ENCODE results near the gene BICC1. TPM values are rescaled to one million over a fixed set of nuclear protein-coding genes. Genes with fewer than 3 reads are reported as not detected.

The BICC1 gene
- total and polyA plus RNA-seq, 8 donors: 0.29 to 25.0 (median 4.5) TPM

DNA sequence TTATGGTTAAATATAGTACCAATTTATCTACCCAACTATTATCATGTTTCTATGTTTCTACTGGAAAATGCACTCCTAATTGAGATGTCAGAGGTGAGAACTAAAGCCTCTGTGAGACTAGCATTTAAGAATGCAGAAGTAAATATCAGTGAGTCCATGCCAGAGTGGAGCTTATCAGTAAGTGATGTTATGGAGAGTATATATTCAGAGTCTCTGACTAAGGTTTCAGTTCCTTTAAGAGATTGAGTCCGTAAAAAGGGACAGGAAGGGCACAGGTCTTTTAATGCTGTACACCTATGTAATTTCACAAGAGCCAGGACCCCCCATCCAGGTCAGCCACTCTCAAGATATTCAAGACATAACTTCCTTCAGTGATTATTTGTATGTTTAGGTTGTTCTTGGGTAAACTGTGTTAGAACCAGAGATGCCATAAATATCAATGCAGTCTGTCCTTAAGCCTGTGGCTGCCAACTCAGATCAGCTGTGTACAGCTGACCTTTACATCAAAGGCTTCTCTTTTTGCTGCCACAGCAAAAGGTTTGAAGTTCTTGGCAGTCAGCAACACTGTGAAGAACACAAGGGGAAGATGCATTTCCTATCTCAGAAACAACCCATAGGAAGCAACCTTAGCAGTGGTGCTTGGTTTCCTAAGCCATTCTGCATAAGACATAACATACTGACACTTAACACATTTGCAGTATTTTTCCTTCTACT lies 244.8 kb downstream of the BICC1 start:
- no peaks in the 10 kb centered on the region for H3K27me3 ChIP-seq
- no peak overlapping the region for H3K4me3 ChIP-seq
- DNase-seq: no peak
- no peak for TF ChIP-seq EP300 (IDR thresholded peaks at IDR 0.05)
- TF ChIP-seq POLR2A (IDR thresholded peaks at IDR 0.05): no peak
- no peak for TF ChIP-seq POLR2AphosphoS5 (IDR thresholded peaks at IDR 0.05)
- TF ChIP-seq, protein P1, sequence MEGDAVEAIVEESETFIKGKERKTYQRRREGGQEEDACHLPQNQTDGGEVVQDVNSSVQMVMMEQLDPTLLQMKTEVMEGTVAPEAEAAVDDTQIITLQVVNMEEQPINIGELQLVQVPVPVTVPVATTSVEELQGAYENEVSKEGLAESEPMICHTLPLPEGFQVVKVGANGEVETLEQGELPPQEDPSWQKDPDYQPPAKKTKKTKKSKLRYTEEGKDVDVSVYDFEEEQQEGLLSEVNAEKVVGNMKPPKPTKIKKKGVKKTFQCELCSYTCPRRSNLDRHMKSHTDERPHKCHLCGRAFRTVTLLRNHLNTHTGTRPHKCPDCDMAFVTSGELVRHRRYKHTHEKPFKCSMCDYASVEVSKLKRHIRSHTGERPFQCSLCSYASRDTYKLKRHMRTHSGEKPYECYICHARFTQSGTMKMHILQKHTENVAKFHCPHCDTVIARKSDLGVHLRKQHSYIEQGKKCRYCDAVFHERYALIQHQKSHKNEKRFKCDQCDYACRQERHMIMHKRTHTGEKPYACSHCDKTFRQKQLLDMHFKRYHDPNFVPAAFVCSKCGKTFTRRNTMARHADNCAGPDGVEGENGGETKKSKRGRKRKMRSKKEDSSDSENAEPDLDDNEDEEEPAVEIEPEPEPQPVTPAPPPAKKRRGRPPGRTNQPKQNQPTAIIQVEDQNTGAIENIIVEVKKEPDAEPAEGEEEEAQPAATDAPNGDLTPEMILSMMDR (IDR thresholded peaks at IDR 0.05): no peak
- WGBS, 5 donors: 45 to 53% (median 48%) methylated on average over 1 of the region's 1 CpG
- H3K36me3 ChIP-seq: no peaks in the 10 kb centered on the region
- no peaks in the 10 kb centered on the region for H3K9me3 ChIP-seq
- peaks cover 0 to 9% (median 4%) of the 10 kb centered on the region in 4 donors for H3K4me1 ChIP-seq
- intact Hi-C loops (cut with DNase I; ENCODE audit: low total_unique reads): no loop called here
- H3K27ac ChIP-seq: no peak overlapping the region

DNA sequence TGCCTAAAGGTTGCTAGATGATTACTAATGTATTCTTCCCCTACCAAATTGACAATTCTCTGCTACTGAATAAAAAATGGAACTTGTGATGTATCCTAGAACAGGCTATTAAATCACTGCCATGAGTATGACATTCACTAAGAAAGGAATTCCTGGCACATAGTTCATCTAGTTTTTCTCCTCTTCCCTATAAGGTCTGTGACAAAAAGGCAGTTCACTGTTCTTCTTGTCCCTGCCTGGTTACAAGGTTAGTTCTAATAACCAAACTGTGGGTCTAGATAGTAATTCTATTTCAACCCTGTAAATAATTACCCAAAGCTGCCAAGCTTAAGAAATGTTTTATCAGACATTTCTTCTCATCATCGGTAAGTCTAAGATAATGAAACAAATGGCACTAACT lies 245.6 kb downstream of the BICC1 start:
- Histone ChIP-seq H3K4me3 (no peak overlapping the region), H3K4me1 (peaks cover 0 to 9% (median 4%) of the 10 kb centered on the region in 4 donors), H3K36me3 (no peaks in the 10 kb centered on the region), H3K9me3 (no peaks in the 10 kb centered on the region), H3K27ac (no peak overlapping the region), H3K27me3 (no peaks in the 10 kb centered on the region)
- no peak for DNase-seq
- intact Hi-C loops (cut with DNase I; ENCODE audit: low total_unique reads): no loop called here
- 30 to 45% (median 36%) methylated on average over 1 of the region's 1 CpG for WGBS, 5 donors
- TF ChIP-seq, protein P1 (IDR thresholded peaks at IDR 0.05): no peak
- TF ChIP-seq POLR2AphosphoS5 (IDR thresholded peaks at IDR 0.05): no peak

DNA sequence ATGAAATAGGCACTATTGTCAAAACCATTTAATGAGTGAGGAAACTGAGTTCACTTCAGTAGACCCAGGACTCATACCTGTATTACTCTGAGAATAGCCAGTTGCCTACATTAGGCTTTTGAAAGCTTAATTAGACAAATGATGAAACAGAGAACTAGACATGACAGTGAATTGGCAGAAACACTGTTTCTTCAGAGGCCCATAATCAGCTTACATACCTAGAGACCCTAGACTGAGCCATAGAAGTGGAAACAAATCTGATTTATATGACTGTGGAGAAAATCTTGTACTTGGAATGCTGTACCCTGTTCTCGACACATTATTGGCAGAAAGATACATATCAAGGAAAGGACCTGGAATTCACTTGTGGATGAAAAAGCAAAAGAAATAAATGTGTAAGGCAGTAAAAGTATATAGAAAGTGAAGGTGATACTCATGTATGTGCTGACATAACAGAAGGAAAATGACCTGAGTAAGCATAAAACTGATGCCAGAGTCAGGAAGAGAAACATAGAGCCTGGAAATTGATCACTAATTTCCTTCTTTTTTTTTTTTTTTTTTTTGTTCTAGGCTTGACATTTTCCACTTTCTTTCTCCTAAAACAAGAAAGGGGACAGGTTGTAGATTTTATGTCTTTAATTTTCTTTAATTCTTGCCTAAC lies 251.5 kb downstream of the BICC1 start:
- no peak for DNase-seq
- Histone ChIP-seq H3K4me3 (no peak overlapping the region), H3K36me3 (no peaks in the 10 kb centered on the region), H3K4me1 (no peaks in the 10 kb centered on the region), H3K9me3 (peaks cover 0 to 7% (median 3%) of the 10 kb centered on the region in 4 donors), H3K27ac (no peak overlapping the region), H3K27me3 (no peaks in the 10 kb centered on the region)
- WGBS, 5 donors: 83 to 99% (median 94%) methylated on average over 1 of the region's 1 CpG
- intact Hi-C loops (cut with DNase I; ENCODE audit: low total_unique reads): no loop called here
- TF ChIP-seq, protein P1 (IDR thresholded peaks at IDR 0.05): no peak
- no peak for TF ChIP-seq POLR2A (IDR thresholded peaks at IDR 0.05)
- TF ChIP-seq EP300 (IDR thresholded peaks at IDR 0.05): no peak
- no peak for TF ChIP-seq POLR2AphosphoS5 (IDR thresholded peaks at IDR 0.05)

DNA sequence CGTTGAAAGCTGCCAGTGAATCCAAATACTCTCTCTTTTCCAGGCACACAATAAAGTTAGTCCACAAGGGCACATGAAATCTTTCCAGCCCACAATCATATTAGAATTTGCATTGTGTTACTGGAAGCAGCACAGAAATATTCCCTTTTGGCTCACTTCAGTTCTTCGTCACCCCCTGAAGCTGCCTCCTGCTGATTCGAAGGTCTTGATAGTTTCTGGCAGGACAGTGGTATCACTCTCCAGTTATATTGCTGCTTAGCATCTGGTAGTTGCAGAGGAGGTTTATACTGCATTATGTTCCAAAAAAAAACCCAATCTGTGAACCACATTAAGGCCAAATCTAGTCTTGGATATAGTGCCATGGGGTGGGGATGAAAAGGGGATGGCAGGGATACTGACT lies 253.2 kb downstream of the BICC1 start:
- TF ChIP-seq, protein P1 (IDR thresholded peaks at IDR 0.05): no peak
- TF ChIP-seq EP300 (IDR thresholded peaks at IDR 0.05): no peak
- TF ChIP-seq POLR2AphosphoS5 (IDR thresholded peaks at IDR 0.05): no peak
- no peak for TF ChIP-seq POLR2A (IDR thresholded peaks at IDR 0.05)
- 68 to 78% (median 73%) methylated on average over 3 of the region's 3 CpGs for WGBS, 5 donors
- Histone ChIP-seq H3K4me1 (no peaks in the 10 kb centered on the region), H3K27me3 (no peaks in the 10 kb centered on the region), H3K4me3 (no peak overlapping the region), H3K36me3 (no peaks in the 10 kb centered on the region), H3K27ac (no peak overlapping the region), H3K9me3 (peaks cover 0 to 7% (median 3%) of the 10 kb centered on the region in 4 donors)
- intact Hi-C loops (cut with DNase I; ENCODE audit: low total_unique reads): no loop called here
- DNase-seq: no peak
